Measurements from ENCODE around the gene COL19A1. TPM values are rescaled to one million over a fixed set of nuclear protein-coding genes. Genes with fewer than 3 reads are reported as not detected.

The COL19A1 gene
- total RNA-seq, 2 experiments from 2014 or later, result 0.03 TPM; not detected in 1

GRCh38 chr6:70258483-70258882 lies 392.1 kb downstream of the COL19A1 start:
- Histone ChIP-seq H3K79me2 (ENCODE audit: insufficient read depth, low read depth, low read length) (no peaks in the 10 kb centered on the region), H3K9me2 (ENCODE audit: insufficient read depth, low read length) (no peaks in the 10 kb centered on the region), H3K9me3 (ENCODE audit: low read length) (no peaks in the 10 kb centered on the region), H3K4me2 (ENCODE audit: low read length) (no peak overlapping the region), H2AFZ (ENCODE audit: low read length) (no peak overlapping the region), H4K20me1 (ENCODE audit: insufficient read depth, low read length) (no peaks in the 10 kb centered on the region), H3K36me3 (ENCODE audit: insufficient read depth, low read length) (no peaks in the 10 kb centered on the region), H3K4me1 (ENCODE audit: insufficient read depth, low read length, poor library complexity, severe bottlenecking) (no peaks in the 10 kb centered on the region), H3K4me3 (ENCODE audit: low read depth, low read length, poor library complexity, severe bottlenecking) (no peak overlapping the region), H3K27ac (ENCODE audit: low read depth, low read length, poor library complexity, severe bottlenecking) (no peak overlapping the region)
- CTCF ChIA-PET (ENCODE audit: unreplicated experiment), result no interaction called here
- TF ChIP-seq CTCF (conservative IDR thresholded peaks at IDR 0.05; ENCODE audit: low read length) (no peak), EZH2phosphoT487 (IDR thresholded peaks at IDR 0.05; ENCODE audit: borderline replicate concordance, low read depth, low read length) (no peak)
- POLR2A ChIA-PET, result no interaction called here
- BruUV-seq (replicated peaks), result no TSS peak
- DNase-seq (ENCODE audit: low spot score), result no peak
- intact Hi-C loops (cut with micrococcal nuclease; ENCODE audit: unreplicated experiment), result no loop called here

Small RNAs within 50 kb of the gene (small RNA-seq; reads per million reads assigned to genes)
- not detected for gene RPL37P15

Other genes starting within 250 kb of the COL19A1 start
- gene LMBRD1, start 69.5 kb upstream of the COL19A1 start, total RNA-seq (2014; rRNA removed; shearing (Covaris generic)), result 12.7 and 14.0 TPM in 2 replicates
- gene LMBRD1, start 69.5 kb upstream of the COL19A1 start, total RNA-seq (2022), result 16.3 and 20.8 TPM in 2 replicates